Fibroblast of mammary gland (primary cell): ENCODE measurements around the gene TENM4.

ENCODE experiments used
- DNase-seq: peaks from one replicate; pipeline ENCODE4 v3.0.0-alpha.2; 2010; ENCODE audit warnings: low read depth
- H3K4me3 ChIP-seq: 2 replicates; pipeline ENCODE4 v1.5.1; 2011; ENCODE audit warnings: low read depth, mild to moderate bottlenecking, low read length, moderate library complexity; ENCODE audit not compliant: control insufficient read depth
- TF ChIP-seq, protein P1 (sequence below): conservative IDR thresholded peaks from 2 replicates; pipeline ENCODE4 v1.5.1; 2011; ENCODE audit warnings: low read depth, low read length, inconsistent platforms; ENCODE audit not compliant: control insufficient read depth, insufficient read depth

Gene TENM4

DNA sequence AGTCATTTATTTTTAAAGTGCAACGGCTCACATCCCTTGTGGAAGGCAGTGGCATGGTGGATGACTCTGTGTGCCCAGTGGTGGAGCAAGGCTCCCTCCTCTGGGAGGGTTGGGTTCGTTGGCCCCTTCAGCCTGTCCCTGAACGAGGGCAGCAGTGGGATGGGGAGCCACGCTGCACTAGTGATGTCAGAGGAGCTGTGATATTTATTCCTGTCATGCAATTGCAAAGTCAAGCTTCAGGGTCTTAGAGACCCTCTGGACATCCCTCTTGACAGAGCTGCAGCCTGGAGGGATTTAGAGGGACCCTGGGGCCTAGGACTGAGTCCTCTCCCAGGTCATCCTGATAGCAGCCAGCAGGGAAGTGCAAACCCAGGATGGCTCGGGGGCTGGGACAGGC lies 788.0 kb downstream of the TENM4 start:
- DNase-seq = no peak
- H3K4me3 ChIP-seq = no peak overlapping the region
- TF ChIP-seq, protein P1, sequence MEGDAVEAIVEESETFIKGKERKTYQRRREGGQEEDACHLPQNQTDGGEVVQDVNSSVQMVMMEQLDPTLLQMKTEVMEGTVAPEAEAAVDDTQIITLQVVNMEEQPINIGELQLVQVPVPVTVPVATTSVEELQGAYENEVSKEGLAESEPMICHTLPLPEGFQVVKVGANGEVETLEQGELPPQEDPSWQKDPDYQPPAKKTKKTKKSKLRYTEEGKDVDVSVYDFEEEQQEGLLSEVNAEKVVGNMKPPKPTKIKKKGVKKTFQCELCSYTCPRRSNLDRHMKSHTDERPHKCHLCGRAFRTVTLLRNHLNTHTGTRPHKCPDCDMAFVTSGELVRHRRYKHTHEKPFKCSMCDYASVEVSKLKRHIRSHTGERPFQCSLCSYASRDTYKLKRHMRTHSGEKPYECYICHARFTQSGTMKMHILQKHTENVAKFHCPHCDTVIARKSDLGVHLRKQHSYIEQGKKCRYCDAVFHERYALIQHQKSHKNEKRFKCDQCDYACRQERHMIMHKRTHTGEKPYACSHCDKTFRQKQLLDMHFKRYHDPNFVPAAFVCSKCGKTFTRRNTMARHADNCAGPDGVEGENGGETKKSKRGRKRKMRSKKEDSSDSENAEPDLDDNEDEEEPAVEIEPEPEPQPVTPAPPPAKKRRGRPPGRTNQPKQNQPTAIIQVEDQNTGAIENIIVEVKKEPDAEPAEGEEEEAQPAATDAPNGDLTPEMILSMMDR = no peak

DNA sequence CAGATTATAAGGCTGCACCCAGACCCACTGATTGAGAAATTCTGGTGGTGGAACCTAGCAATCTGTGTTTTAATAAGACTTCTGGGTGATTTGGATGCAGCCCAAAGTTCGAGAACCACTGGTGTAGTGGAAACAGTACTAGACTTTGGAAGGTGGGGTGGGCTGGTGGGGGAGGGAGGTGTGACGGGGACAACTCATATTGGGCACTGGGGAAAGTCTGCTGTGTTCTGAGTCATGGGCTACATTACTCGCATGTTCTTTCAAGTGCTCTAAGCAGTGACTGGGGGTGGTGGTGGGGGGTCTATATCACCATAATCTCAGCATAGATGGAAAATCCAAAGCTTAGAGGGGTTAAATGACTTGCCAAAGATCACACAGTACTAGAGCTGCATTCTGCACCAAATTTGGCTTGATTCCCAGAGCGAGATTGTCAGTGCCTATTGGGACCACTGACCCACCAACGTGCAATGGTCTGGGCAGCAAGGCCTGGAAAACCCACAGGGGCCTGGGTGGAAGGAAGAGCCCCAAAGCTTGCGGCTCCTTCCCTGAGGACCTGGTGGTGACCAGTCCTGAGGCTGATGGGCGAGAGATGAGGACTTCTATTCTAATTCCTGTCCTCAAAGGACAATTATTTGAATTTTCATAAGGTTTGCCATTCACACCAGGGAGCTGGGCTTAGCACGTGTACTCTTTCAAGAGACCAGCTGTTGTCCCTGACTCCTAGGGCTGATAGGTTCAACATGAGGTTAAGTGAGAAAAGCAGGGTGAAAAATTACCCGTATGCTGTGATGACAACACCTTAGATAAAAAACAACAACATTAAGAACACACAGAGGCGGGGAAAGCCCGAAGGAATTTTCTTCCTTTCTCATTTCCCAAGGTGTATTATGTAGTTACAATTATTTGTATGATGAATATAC lies 788.6 kb downstream of the TENM4 start:
- TF ChIP-seq, protein P1 = no peak
- H3K4me3 ChIP-seq = no peak overlapping the region
- no peak for DNase-seq

DNA sequence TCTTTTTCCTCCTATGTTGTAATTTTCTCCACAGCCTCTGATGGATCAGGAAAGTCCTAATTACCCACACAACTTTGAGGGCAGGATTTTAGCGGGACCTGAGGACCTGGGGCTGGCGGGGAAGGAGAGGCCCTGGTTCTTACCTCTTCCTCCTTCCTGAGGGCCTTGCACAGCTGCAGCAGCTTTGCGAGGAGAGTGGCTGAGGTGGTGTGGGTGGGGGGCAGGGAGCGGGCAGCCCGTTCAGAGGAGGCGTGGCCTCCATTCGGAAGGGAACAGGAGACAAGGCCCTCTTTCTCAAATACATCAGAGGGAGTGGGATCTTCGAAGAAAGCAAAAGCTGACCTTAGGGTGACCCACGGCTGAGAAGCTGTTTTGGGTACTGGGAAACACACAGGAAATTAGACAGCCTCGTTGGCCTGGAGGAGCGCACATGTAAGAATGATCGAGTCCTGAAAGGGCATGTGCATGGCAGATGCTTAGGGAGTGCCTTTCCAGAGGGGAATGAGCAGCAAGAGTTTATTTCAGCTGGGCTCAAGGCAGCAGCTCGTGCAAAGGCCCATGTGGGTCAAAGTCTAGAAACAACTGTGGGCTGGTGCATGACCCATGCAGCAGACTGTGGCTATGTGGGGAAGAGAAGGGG lies 789.6 kb downstream of the TENM4 start:
- H3K4me3 ChIP-seq = no peak overlapping the region
- TF ChIP-seq, protein P1 = no peak
- DNase-seq = no peak

DNA sequence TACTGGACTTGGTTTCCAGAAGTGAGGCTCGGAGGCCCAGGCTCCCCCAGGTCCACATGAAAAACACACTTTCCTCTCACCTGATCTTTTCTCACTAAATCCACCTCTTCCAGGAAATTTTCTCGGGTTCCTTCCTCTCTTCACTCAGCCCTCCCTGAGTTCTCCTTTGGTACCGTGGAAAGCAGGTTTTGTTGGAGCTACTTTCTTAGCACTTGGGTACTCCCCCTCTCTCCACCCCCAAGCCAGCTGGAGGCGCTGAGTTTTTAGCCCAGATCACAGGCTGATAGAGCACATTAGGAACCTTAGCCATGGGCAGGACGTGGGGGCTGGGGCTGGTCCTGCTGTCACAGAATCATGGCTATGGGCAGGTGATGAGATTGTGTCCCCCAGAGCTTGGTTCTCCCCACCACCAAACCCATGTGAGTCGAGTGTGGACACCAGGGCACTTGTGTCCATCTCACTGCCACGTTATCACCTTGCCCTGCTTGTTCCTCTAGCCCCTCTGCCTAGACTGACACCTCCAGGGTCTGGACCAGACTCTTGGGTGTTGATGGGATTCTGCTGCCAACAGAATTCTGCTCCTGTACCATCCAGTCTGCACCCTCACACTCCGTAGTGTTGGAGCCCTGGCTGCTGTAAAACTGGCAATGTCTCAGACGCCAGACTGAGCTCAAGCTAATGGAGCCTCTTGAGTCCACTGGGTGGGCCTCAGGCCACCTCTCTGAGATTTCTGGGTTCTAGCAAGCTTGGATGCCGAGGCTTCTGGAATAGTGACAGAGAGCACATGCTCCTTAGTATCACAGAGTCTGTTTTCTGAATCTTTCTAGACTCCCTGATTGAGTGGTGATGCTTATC lies 791.2 kb downstream of the TENM4 start:
- H3K4me3 ChIP-seq = no peak overlapping the region
- TF ChIP-seq, protein P1 = no peak
- no peak for DNase-seq

DNA sequence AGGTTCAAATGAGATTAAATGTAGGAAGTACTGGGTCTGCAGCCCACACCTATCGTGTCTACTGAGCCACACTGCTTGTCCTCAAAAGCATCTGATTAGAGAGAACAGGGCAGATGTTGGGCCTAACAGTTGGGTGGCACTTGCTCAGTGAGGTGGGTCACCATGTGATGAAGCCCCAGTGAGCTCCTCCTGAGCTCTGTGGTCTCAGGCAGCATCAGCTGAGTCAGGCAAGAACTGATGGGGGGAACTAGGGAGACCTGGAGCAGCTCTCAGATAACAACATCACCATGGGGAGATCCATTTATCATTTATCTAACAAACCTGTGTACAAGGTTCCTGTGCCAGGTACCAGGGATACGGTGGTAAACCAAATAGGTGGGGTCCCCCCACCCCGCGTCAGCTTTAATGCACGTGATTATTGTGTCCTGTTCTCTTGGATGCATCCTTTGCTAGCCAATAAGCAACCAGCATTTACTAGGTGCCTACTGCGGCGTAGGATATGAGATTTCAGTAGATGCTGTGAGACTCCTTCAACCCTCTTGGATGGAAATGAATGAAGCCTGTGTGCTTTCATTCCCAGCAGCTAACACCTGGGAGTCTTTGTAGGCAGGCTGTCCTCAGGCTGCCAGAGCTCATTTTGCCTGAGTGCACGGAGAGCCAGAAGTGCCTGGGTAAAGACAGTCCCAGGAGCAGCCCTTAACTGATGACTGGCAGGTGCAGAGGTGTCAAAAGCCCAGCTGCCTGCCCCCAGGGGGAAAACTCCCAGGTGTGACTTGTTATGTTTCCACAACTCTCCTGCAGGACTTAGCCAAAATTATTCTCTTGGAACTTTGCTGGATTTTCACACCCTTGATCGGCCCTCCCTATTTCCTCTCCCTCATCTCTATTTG lies 792.6 kb downstream of the TENM4 start:
- TF ChIP-seq, protein P1 = no peak
- H3K4me3 ChIP-seq = no peak overlapping the region
- no peak for DNase-seq

DNA sequence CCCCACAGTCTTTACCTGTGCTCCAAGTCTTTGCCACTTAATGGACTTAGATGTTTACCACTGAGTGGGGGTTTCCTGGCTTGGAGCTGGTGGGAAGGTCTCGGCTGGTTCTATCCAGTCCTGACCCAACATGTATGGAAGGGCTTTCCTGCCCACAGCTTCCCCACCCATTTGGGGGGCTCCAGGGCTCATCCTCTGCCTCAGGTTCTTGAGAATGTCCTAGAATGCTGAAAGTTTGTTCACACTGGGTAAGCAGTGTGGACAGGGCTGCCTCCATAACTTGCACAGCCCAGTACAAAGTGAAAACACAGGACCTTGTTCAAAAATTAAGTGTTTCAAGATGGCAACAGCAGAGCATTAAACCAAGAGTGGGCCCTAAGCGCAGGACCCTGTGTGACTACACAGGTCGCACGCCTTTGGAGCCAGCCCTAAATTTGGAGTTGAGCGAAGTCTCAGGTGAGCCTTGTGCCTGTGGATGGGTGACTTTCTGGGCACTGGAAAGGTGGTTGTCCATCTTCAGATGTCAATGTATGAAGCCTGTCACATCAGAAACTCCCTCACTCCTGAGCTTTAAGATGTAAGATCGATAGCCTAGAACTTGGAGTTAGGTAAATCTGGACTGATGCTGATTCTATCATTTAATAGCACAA lies 793.4 kb downstream of the TENM4 start:
- TF ChIP-seq, protein P1 = no peak
- H3K4me3 ChIP-seq = no peak overlapping the region
- DNase-seq = no peak
